K562 (cell line): ENCODE results near the gene RIPOR1. TPM values are rescaled to one million over a fixed set of nuclear protein-coding genes. Genes with fewer than 3 reads are reported as not detected.

Source experiments
- ATAC-seq: fragments of 200-7000 bp; cut with Tn5 transposase; 3 replicates; pipeline ENCODE4 v1.9.1; 2020; ENCODE audit warnings: moderate library complexity
- BruUV-seq: library from RNA; stranded (reverse); fragments of 400-500 nt; replicated peaks from 2 replicates; lab custom pipeline; 2021; lab: Mats Ljungman, UMichigan
- CTCF ChIA-PET: fragments of 300-600 bp; formaldehyde crosslinking; extraction: SDS; loops from one replicate; lab custom pipeline; 2021; ENCODE audit warnings: low intra/inter-chr PET ratio; lab: Yijun Ruan, JAX
- POLR2A ChIA-PET: fragments of 300-600, 350-650 bp; sonication (Branson Sonifier 250); formaldehyde crosslinking; extraction: SDS; loops from one replicate; lab custom pipeline; 2021; ENCODE audit warnings: antibody characterized with exemption, inconsistent platforms; lab: Yijun Ruan, JAX
- DNase-seq, 4 experiments: peaks; one replicate each; pipeline versions ENCODE4 v3.0.0 to v3.0.0-alpha.2; 2011 to 2018; ENCODE audit warnings: low spot score in 3 of 4, mixed read lengths in 3 of 4; ENCODE audit errors: extremely low read depth in 1 of 4
- FAIRE-seq: peaks from 2 replicates; lab custom pipeline; 2011; peaks lifted over from hg19 to GRCh38; lab: Jason Lieb, UNC
- H2AFZ ChIP-seq: 2 replicates; pipeline ENCODE4 v1.6.0; 2011; ENCODE audit warnings: low read depth, low read length, control low read depth, inconsistent platforms
- H3K27ac ChIP-seq: fragments of 200-600 bp; 3 replicates; pipeline ENCODE4 v1.8.0; 2011; ENCODE audit warnings: low read depth, mild to moderate bottlenecking, control low read depth, inconsistent platforms, low read length, moderate library complexity, mixed read lengths; ENCODE audit errors: extremely low read depth
- H3K27me3 ChIP-seq, 2 experiments: fragments of 300-600 bp in 1 of 2; 2 replicates in 1 of 2; 3 replicates in 1 of 2; pipeline versions ENCODE4 v1.6.0 to v1.8.0; 2011; ENCODE audit warnings: inconsistent platforms in 2 of 2, low read length in 2 of 2, mild to moderate bottlenecking in 1 of 2, mixed read lengths in 1 of 2, moderate library complexity in 1 of 2; ENCODE audit not compliant: control insufficient read depth in 2 of 2, insufficient read depth in 2 of 2
- H3K36me3 ChIP-seq: fragments of 300-600 bp; 3 replicates; pipeline ENCODE4 v1.8.0; 2011; ENCODE audit warnings: mild to moderate bottlenecking, low read length, inconsistent platforms; ENCODE audit not compliant: control insufficient read depth, insufficient read depth
- H3K4me1 ChIP-seq, 2 experiments: fragments of 200-600 bp in 1 of 2; replicated peaks in 1 of 2; 2 replicates in 1 of 2; 3 replicates in 1 of 2; pipeline versions ENCODE4 v1.5.1 to v1.8.0; 2011; ENCODE audit warnings: inconsistent platforms in 2 of 2, low read length in 2 of 2, mild to moderate bottlenecking in 1 of 2, mixed read lengths in 1 of 2, moderate library complexity in 1 of 2; ENCODE audit not compliant: control insufficient read depth in 2 of 2, insufficient read depth in 2 of 2
- H3K4me2 ChIP-seq: 2 replicates; pipeline ENCODE4 v1.6.1; 2011; ENCODE audit warnings: low read length, control low read depth, inconsistent platforms, mixed read lengths; ENCODE audit not compliant: insufficient read depth
- H3K4me3 ChIP-seq: fragments of 200-600 bp; sonication (generic), shearing (Covaris generic); 2 replicates; pipeline ENCODE4 v1.5.1; 2016; ENCODE audit warnings: control low read depth, inconsistent platforms
- H3K79me2 ChIP-seq: fragments of 200-600 bp; 3 replicates; pipeline ENCODE4 v1.8.0; 2011; ENCODE audit warnings: low read length, inconsistent platforms; ENCODE audit not compliant: control insufficient read depth, insufficient read depth
- H3K9ac ChIP-seq, 2 experiments: 2 replicates each; pipeline versions ENCODE4 v1.6.0 to v1.6.1; 2011; ENCODE audit warnings: low read depth in 2 of 2, low read length in 2 of 2, control low read depth in 1 of 2, inconsistent platforms in 1 of 2, mild to moderate bottlenecking in 1 of 2, mixed read lengths in 1 of 2; ENCODE audit not compliant: insufficient read depth in 1 of 2
- H3K9me1 ChIP-seq: one replicate; pipeline ENCODE4 v1.6.0; 2011; ENCODE audit warnings: inconsistent platforms, mild to moderate bottlenecking, low read length, moderate library complexity; ENCODE audit not compliant: control insufficient read depth, insufficient read depth
- H3K9me3 ChIP-seq: replicated peaks from 2 replicates; pipeline ENCODE4 v1.5.1; 2011; ENCODE audit warnings: low read depth, low read length, inconsistent platforms; ENCODE audit not compliant: control insufficient read depth, insufficient read depth
- H4K20me1 ChIP-seq: replicated peaks from 2 replicates; pipeline ENCODE4 v1.6.1; 2011; ENCODE audit warnings: low read length, inconsistent platforms, mixed read lengths; ENCODE audit not compliant: control insufficient read depth, insufficient read depth
- ARID3A ChIP-seq: IDR thresholded peaks from 2 replicates; pipeline ENCODE4 v1.6.1; 2012; ENCODE audit warnings: low read depth, low read length, improper control_type of control experiment, borderline replicate concordance
- CBFA2T3 ChIP-seq: fragments of 450-650 bp; IDR thresholded peaks from 2 replicates; pipeline ENCODE4 v1.6.1; 2017
- CBX1 ChIP-seq: sonication (generic); IDR thresholded peaks from 2 replicates; pipeline ENCODE4 v1.6.1; 2016; ENCODE audit warnings: antibody characterized with exemption, low read depth, mild to moderate bottlenecking
- DACH1 ChIP-seq: fragments of 450-650 bp; IDR thresholded peaks from 2 replicates; pipeline ENCODE4 v1.6.1; 2018; ENCODE audit not compliant: partially characterized antibody
- DEAF1 ChIP-seq: fragments of 450-650 bp; formaldehyde crosslinking; IDR thresholded peaks from 2 replicates; pipeline ENCODE4 v1.4.0; 2020; ENCODE audit warnings: mild to moderate bottlenecking, moderate library complexity
- E2F4 ChIP-seq: sonication (generic); formaldehyde crosslinking; IDR thresholded peaks from 2 replicates; pipeline ENCODE4 v1.8.0; 2022; ENCODE audit warnings: mild to moderate bottlenecking, low read depth, missing genetic modification reagents
- HCFC1 ChIP-seq: IDR thresholded peaks from 2 replicates; pipeline ENCODE4 v1.6.1; 2012; ENCODE audit warnings: low read depth, low read length, improper control_type of control experiment
- HMGN3 ChIP-seq: IDR thresholded peaks from 2 replicates; pipeline ENCODE4 v1.6.1; 2011; ENCODE audit warnings: borderline replicate concordance, low read depth, mild to moderate bottlenecking, mixed read lengths, low read length; ENCODE audit not compliant: insufficient read length; ENCODE audit errors: extremely low read depth
- KAT2B ChIP-seq: IDR thresholded peaks from one replicate; pipeline ENCODE4 v1.6.1; 2012; ENCODE audit warnings: low read depth, mild to moderate bottlenecking, control low read depth, inconsistent platforms, low read length, moderate library complexity
- MYC ChIP-seq, 2 experiments: fragments of 250-450 bp in 1 of 2; sonication (Bioruptor Pico) in 1 of 2; IDR thresholded peaks; 2 replicates each; pipeline versions ENCODE4 v1.5.1 to v1.6.1; 2012 to 2021; ENCODE audit warnings: low read depth in 2 of 2, borderline replicate concordance in 1 of 2, improper control_type of control experiment in 1 of 2, low read length in 1 of 2, mild to moderate bottlenecking in 1 of 2, moderate library complexity in 1 of 2
- NFE2 ChIP-seq: IDR thresholded peaks from 2 replicates; pipeline ENCODE4 v1.6.1; 2014; ENCODE audit warnings: antibody characterized with exemption, low read depth
- TOE1 ChIP-seq, 2 experiments: fragments of 450-650 bp in 1 of 2; sonication (generic) in 1 of 2; formaldehyde crosslinking in 1 of 2; IDR thresholded peaks; 2 replicates each; pipeline versions ENCODE4 v1.7.1 to v1.8.0; 2016 to 2022; ENCODE audit warnings: borderline replicate concordance in 2 of 2, mild to moderate bottlenecking in 2 of 2, antibody characterized with exemption in 1 of 2, inconsistent platforms in 1 of 2, low read depth in 1 of 2, missing genetic modification reagents in 1 of 2, moderate library complexity in 1 of 2
- ZNF561 ChIP-seq: fragments of 450-650 bp; formaldehyde crosslinking; conservative IDR thresholded peaks from 2 replicates; pipeline ENCODE4 v1.4.0; 2020; ENCODE audit warnings: mild to moderate bottlenecking, moderate library complexity
- ZNF639 ChIP-seq, 2 experiments: fragments of 200-800 bp in 1 of 2; sonication (Bioruptor generic) in 1 of 2; sonication (generic) in 1 of 2; formaldehyde crosslinking in 1 of 2; IDR thresholded peaks in 1 of 2; conservative IDR thresholded peaks in 1 of 2; 2 replicates each; pipeline versions ENCODE4 v1.5.0 to v1.6.1; 2016 to 2020; ENCODE audit warnings: missing compliant biosample characterization in 1 of 2, missing genetic modification characterization in 1 of 2, missing genetic modification reagents in 1 of 2
- WGBS: fragments of 100-300 bp; shearing (Covaris generic); methylation state at CpG from one replicate; pipeline ENCODE4 v1.1.6; 2016; ENCODE audit warnings: low coverage, mixed read lengths; ENCODE audit not compliant: insufficient coverage; ENCODE audit errors: missing lambda C conversion rate; 5-methylcytosine and 5-hydroxymethylcytosine counted together
- in situ Hi-C: fragments of 300-500 bp; cut with MboI; formaldehyde crosslinking; loops from 4 replicates; pipeline ENCODE4 v1.15.0; 2018; ENCODE audit warnings: inconsistent platforms, mixed read lengths
- intact Hi-C: fragments of 100-400 bp; cut with micrococcal nuclease; formaldehyde crosslinking; loops from 2 replicates; pipeline ENCODE4 v1.14.2; 2022
- polyA plus RNA-seq, 8 experiments: library from polyadenylated mRNA; depleted of rRNA in 4 of 8; stranded (reverse) in 5 of 8; unstranded in 3 of 8; fragments of >200 nt; fragmentation: Nextera tagmentation in 2 of 8; fragmentation: Illumina TruSeq in 1 of 8; extraction: Ambion mirVana in 2 of 8; extraction: Trizol in 1 of 8; gene quantifications; 2 replicates each; pipeline versions ENCODE4 v1.2.1 to v1.2.3, GENCODE V29; 2011 to 2014; ENCODE audit warnings: inconsistent platforms in 1 of 8, missing spikeins in 1 of 8
- total RNA-seq, 7 experiments: library from RNA; depleted of rRNA in 6 of 7; stranded (reverse); fragments of >200 nt in 6 of 7; fragmentation: Illumina TruSeq in 2 of 7; extraction: Trizol in 2 of 7; gene quantifications; 2 replicates each; pipeline versions ENCODE4 v1.2.1 to v1.2.3, GENCODE V29; 2011 to 2021; ENCODE audit warnings: low replicate concordance in 1 of 7

The RIPOR1 gene
- total and polyA plus RNA-seq, 9 of the 15 experiments (the other 6 are each of a cell fraction or from before 2014, with no cell fraction given) = 0.36 to 31.1 (median 3.0) TPM

- Histone ChIP-seq H3K9ac (peak overlapping the region; percentile 62 to 92), H3K4me2 (peak overlapping the region; percentile 64), H4K20me1 (no peaks in the 10 kb centered on the region; the same call in 1 of the 2 replicates), H3K4me3 (peak overlapping the region; percentile 61), H3K9me1 (no peaks in the 10 kb centered on the region), H3K79me2 (peaks cover 12% of the 10 kb centered on the region; the same call in 2 of the 3 replicates), H3K4me1 (peaks cover 33 to 64% of the 10 kb centered on the region in 2 experiments), H2AFZ (peak overlapping the region; percentile 80), H3K27ac (no peak overlapping the region), H3K9me3 (no peaks in the 10 kb centered on the region), H3K27me3 (no peaks in the 10 kb centered on the region), H3K36me3 (no peaks in the 10 kb centered on the region)
- TSS peak; percentile 50 for BruUV-seq
- 54% methylated on average over 16 of the region's 16 CpGs for WGBS
- DNase-seq (no peak), ATAC-seq (no peak), FAIRE-seq (no peak)
- CTCF ChIA-PET = no interaction called here
- intact Hi-C loops (loop anchor here (10.0 kb wide), 1 partner anchor 405 kb away; the partner anchor contains the start of genes CTRL and PSMB10), in situ Hi-C loops (loop anchor here (10.0 kb wide), 2 partner anchors 395 to 715 kb away; partner anchors contain the start of gene PLA2G15)
- POLR2A ChIA-PET = interaction anchor here (0.6 to 1.6 kb wide), 2 partner anchors 8 to 32 kb away, joined by 3 to 4 read pairs; no protein-coding TSS in a partner anchor
- TF ChIP-seq HMGN3 (peak; percentile 2), E2F4 (0 out of 2 replicates have a peak, but pooled peaks have one; percentile 25), NFE2 (no peak), ARID3A (no peak), ZNF639 (CRISPR knock-in tag; conservative IDR thresholded peaks at IDR 0.05 in 1 of 2, IDR thresholded peaks at IDR 0.05 in 1 of 2) (no peak), TOE1 (IDR thresholded peaks at IDR 0.05; ENCODE audit: borderline replicate concordance) (no peak), TOE1 (CRISPR knock-in tag; IDR thresholded peaks at IDR 0.05; ENCODE audit: borderline replicate concordance, low read depth) (0 out of 2 replicates have a peak, but pooled peaks have one; percentile 51), HCFC1 (no peak), MYC (IDR thresholded peaks at IDR 0.05; ENCODE audit: low read depth, low read length) (no peak), MYC (CRISPR knock-in tag; IDR thresholded peaks at IDR 0.05; ENCODE audit: borderline replicate concordance, low read depth) (0 out of 2 replicates have a peak, but pooled peaks have one; percentile 24), KAT2B (no peak), DACH1 (no peak), CBX1 (no peak; the same call in 1 of the 2 replicates), ZNF561 (CRISPR knock-in tag) (no peak), DEAF1 (CRISPR knock-in tag) (no peak), CBFA2T3 (no peak; the same call in 1 of the 2 replicates)
These were observed 968 bp downstream of the RIPOR1 start for GRCh38 chr16:67529582-67530012.
